ENCODE measurements around the gene GPR27.

DNA sequence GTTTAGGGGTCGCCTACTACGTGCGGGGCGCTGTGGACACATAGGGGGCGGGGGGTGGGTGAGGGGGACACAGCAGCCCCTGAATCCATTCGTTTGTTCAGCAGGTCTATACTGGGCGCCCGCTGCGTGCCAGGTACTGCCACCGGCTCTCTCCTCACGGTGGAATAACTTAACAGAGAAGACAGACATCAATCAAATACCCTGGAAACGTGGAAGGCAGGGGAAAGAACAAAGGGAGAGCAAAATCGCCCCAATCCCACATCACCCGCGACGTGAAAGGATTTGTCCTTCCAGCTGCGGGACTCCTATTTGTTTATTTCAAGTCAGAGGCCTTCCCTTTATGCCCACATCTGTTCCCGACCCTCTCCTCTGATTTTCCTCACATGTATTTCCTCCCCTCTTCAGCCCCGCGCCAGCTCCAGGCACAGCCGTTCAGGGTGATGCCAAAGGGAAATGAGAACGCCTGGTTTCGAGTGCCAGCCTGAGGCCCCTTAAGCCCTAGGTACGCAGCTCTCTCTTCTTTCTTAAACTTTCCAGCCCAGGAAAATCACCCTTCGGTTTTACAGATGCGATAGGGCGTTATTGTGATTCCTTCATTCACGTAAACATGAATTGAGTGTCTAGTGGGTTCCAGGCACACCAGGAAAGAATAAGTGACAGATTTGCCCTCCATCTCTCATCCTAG is 32.0 kb downstream of the GPR27 start:
- TF ChIP-seq POLR2A (IDR thresholded peaks at IDR 0.05; ENCODE audit: low read depth, low read length) (no peak), TAF1 (IDR thresholded peaks at IDR 0.05; ENCODE audit: borderline replicate concordance, low read depth, low read length) (no peak)
